SU-DHL-6 (cell line): ENCODE measurements around the gene AK1.

Experiments
- H2AFZ ChIP-seq: fragments of 200-600 bp; sonication (generic); 2 replicates; pipeline ENCODE4 v1.6.1; 2014; ENCODE audit warnings: low read depth, mild to moderate bottlenecking, moderate library complexity, mixed read lengths, antibody characterized with exemption, low read length; ENCODE audit not compliant: severe bottlenecking
- H3F3A ChIP-seq: fragments of 200-600 bp; shearing (Covaris generic); 2 replicates; pipeline ENCODE4 v1.6.0; 2016; ENCODE audit warnings: antibody characterized with exemption, mild to moderate bottlenecking; ENCODE audit not compliant: insufficient read depth
- H3K27ac ChIP-seq: fragments of 200-600 bp; sonication (generic); 2 replicates; pipeline ENCODE4 v1.5.1; 2016; ENCODE audit warnings: low read depth, mild to moderate bottlenecking, low read length, moderate library complexity, mixed read lengths
- H3K27me3 ChIP-seq: fragments of 200-600 bp; sonication (generic), shearing (Covaris generic); 2 replicates; pipeline ENCODE4 v1.6.0; 2014; ENCODE audit warnings: mild to moderate bottlenecking, low read length
- H3K36me3 ChIP-seq: fragments of 200-600 bp; sonication (generic); 2 replicates; pipeline ENCODE4 v1.6.1; 2014; ENCODE audit warnings: mild to moderate bottlenecking, low read length, mixed read lengths
- H3K4me2 ChIP-seq: fragments of 300-600, 200-600 bp; shearing (Covaris generic), sonication (generic); 2 replicates; pipeline ENCODE4 v1.6.0; 2014; ENCODE audit warnings: low read length, low read depth, mild to moderate bottlenecking; ENCODE audit not compliant: poor library complexity, severe bottlenecking
- H3K4me3 ChIP-seq: fragments of 200-600 bp; sonication (generic); 2 replicates; pipeline ENCODE4 v1.5.1; 2014; ENCODE audit warnings: antibody characterized with exemption, low read length, mild to moderate bottlenecking, mixed read lengths; ENCODE audit not compliant: insufficient read depth, poor library complexity, severe bottlenecking
- H3K79me2 ChIP-seq: fragments of 200-600 bp; sonication (generic); 2 replicates; pipeline ENCODE4 v1.6.1; 2014; ENCODE audit warnings: mild to moderate bottlenecking, low read length, moderate library complexity; ENCODE audit not compliant: insufficient read depth
- H3K9ac ChIP-seq: fragments of 200-600 bp; sonication (generic); 2 replicates; pipeline ENCODE4 v1.7.0; 2014; ENCODE audit warnings: mild to moderate bottlenecking, low read length
- H3K9me2 ChIP-seq: fragments of 200-600 bp; sonication (generic); replicated peaks from 2 replicates; pipeline ENCODE4 v1.6.1; 2014; ENCODE audit warnings: low read length; ENCODE audit not compliant: insufficient read depth
- H3K9me3 ChIP-seq: fragments of 200-600 bp; sonication (generic); 2 replicates; pipeline ENCODE4 v1.6.1; 2014; ENCODE audit warnings: low read length, mixed read lengths; ENCODE audit not compliant: insufficient read depth
- H4K20me1 ChIP-seq: fragments of 200-600 bp; sonication (generic); 2 replicates; pipeline ENCODE4 v1.6.1; 2014; ENCODE audit warnings: low read depth, mild to moderate bottlenecking, antibody characterized with exemption, low read length, moderate library complexity, mixed read lengths
- EZH2phosphoT487 ChIP-seq: fragments of 200-600 bp; sonication (generic), shearing (Covaris generic); conservative IDR thresholded peaks from 2 replicates; pipeline ENCODE4 v1.6.1; 2018; ENCODE audit warnings: mild to moderate bottlenecking, antibody characterized with exemption, low read length, moderate library complexity, mixed read lengths
- TF ChIP-seq, protein P1 (sequence below): fragments of 200-600 bp; sonication (generic); IDR thresholded peaks from one replicate; pipeline ENCODE4 v1.5.1; 2017; ENCODE audit warnings: antibody characterized with exemption, mild to moderate bottlenecking, low read length, moderate library complexity; ENCODE audit not compliant: insufficient read depth, poor library complexity, severe bottlenecking

Gene AK1

GRCh38 chr9:127873223-127873691 is 4.2 kb downstream of the AK1 start:
- no peaks in the 10 kb centered on the region for H3F3A ChIP-seq
- H3K79me2 ChIP-seq, result no peaks in the 10 kb centered on the region
- H3K4me2 ChIP-seq, result no peak overlapping the region
- no peak overlapping the region for H3K9ac ChIP-seq
- H3K27me3 ChIP-seq, result no peaks in the 10 kb centered on the region
- H2AFZ ChIP-seq, result no peak overlapping the region
- no peaks in the 10 kb centered on the region for H4K20me1 ChIP-seq
- H3K9me3 ChIP-seq, result no peaks in the 10 kb centered on the region
- no peak overlapping the region for H3K27ac ChIP-seq
- H3K9me2 ChIP-seq, result no peaks in the 10 kb centered on the region
- H3K4me3 ChIP-seq, result no peak overlapping the region
- TF ChIP-seq, protein P1, sequence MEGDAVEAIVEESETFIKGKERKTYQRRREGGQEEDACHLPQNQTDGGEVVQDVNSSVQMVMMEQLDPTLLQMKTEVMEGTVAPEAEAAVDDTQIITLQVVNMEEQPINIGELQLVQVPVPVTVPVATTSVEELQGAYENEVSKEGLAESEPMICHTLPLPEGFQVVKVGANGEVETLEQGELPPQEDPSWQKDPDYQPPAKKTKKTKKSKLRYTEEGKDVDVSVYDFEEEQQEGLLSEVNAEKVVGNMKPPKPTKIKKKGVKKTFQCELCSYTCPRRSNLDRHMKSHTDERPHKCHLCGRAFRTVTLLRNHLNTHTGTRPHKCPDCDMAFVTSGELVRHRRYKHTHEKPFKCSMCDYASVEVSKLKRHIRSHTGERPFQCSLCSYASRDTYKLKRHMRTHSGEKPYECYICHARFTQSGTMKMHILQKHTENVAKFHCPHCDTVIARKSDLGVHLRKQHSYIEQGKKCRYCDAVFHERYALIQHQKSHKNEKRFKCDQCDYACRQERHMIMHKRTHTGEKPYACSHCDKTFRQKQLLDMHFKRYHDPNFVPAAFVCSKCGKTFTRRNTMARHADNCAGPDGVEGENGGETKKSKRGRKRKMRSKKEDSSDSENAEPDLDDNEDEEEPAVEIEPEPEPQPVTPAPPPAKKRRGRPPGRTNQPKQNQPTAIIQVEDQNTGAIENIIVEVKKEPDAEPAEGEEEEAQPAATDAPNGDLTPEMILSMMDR, result no peak
- H3K36me3 ChIP-seq, result no peaks in the 10 kb centered on the region

- Histone ChIP-seq H3K79me2 (no peaks in the 10 kb centered on the region), H2AFZ (no peak overlapping the region), H3F3A (no peaks in the 10 kb centered on the region), H3K4me3 (no peak overlapping the region), H3K27ac (no peak overlapping the region), H3K9me3 (no peaks in the 10 kb centered on the region), H3K9me2 (no peaks in the 10 kb centered on the region), H3K27me3 (no peaks in the 10 kb centered on the region), H3K9ac (no peak overlapping the region), H3K36me3 (no peaks in the 10 kb centered on the region), H4K20me1 (no peaks in the 10 kb centered on the region), H3K4me2 (no peak overlapping the region)
- no peak for TF ChIP-seq EZH2phosphoT487
- TF ChIP-seq, protein P1, result no peak
Observed at GRCh38 chr9:127872369-127873222, 4.9 kb downstream of the AK1 start.

DNA sequence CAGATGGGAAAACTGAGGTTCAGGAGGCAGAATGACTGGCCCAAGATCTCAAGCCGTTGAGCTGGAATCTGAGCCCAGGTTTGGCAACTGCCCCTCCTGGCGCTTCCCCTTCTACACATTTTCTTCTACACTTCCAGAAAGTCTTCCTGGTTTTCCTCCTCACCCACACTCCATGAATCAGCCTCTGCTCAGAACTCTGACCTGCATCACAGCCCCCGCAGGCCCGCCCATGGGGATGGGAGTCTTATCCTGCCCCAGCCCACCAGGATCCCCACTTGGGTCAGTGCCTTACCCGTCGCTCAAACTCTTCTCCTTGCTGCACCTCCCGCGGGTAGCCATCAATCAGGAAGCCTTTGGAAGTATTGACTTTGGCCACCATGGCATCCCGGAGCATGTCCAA is 5.9 kb downstream of the AK1 start:
- no peaks in the 10 kb centered on the region for H3F3A ChIP-seq
- no peak overlapping the region for H3K4me3 ChIP-seq
- H3K27me3 ChIP-seq, result no peaks in the 10 kb centered on the region
- H3K9me3 ChIP-seq, result no peaks in the 10 kb centered on the region
- H3K4me2 ChIP-seq, result no peak overlapping the region
- H3K9me2 ChIP-seq, result no peaks in the 10 kb centered on the region
- H3K36me3 ChIP-seq, result no peaks in the 10 kb centered on the region
- no peak overlapping the region for H3K27ac ChIP-seq
- H2AFZ ChIP-seq, result no peak overlapping the region
- no peaks in the 10 kb centered on the region for H3K79me2 ChIP-seq
- H4K20me1 ChIP-seq, result no peaks in the 10 kb centered on the region
- no peak for TF ChIP-seq EZH2phosphoT487
- TF ChIP-seq, protein P1, result no peak
- no peak overlapping the region for H3K9ac ChIP-seq
